GM10248 (cell line): ENCODE data around the gene CRB2.

Source experiments
- CTCF ChIA-PET: fragments of 300-600 bp; sonication (Branson Sonifier 250); formaldehyde crosslinking; extraction: SDS; loops from one replicate; lab custom pipeline; 2021; ENCODE audit warnings: antibody characterized with exemption; lab: Yijun Ruan, JAX
- POLR2A ChIA-PET: fragments of 350-650 bp; sonication (Branson Sonifier 250); formaldehyde crosslinking; extraction: SDS; loops from one replicate; lab custom pipeline; 2020; ENCODE audit warnings: antibody characterized with exemption; lab: Yijun Ruan, JAX
- DNase-seq: peaks from one replicate; pipeline ENCODE4 v3.0.0; 2012; ENCODE audit errors: extremely low spot score
- CTCF ChIP-seq: IDR thresholded peaks from 2 replicates; pipeline ENCODE4 v1.5.1; 2012; ENCODE audit warnings: mild to moderate bottlenecking, low read depth; ENCODE audit errors: extremely low read depth, missing control alignments, control extremely low read depth

CRB2 gene

GRCh38 chr9:123349033-123349432, 7.0 kb upstream of the CRB2 start:
- DNase-seq: no peak
- POLR2A ChIA-PET: no interaction called here
- TF ChIP-seq CTCF: no peak
- CTCF ChIA-PET: interaction anchor here (0.7 to 4.0 kb wide), 36 partner anchors 9 to 1057 kb away, joined by 3 to 65 read pairs (median 6); partner anchors contain the start of genes PDCL and ZBTB6

DNA sequence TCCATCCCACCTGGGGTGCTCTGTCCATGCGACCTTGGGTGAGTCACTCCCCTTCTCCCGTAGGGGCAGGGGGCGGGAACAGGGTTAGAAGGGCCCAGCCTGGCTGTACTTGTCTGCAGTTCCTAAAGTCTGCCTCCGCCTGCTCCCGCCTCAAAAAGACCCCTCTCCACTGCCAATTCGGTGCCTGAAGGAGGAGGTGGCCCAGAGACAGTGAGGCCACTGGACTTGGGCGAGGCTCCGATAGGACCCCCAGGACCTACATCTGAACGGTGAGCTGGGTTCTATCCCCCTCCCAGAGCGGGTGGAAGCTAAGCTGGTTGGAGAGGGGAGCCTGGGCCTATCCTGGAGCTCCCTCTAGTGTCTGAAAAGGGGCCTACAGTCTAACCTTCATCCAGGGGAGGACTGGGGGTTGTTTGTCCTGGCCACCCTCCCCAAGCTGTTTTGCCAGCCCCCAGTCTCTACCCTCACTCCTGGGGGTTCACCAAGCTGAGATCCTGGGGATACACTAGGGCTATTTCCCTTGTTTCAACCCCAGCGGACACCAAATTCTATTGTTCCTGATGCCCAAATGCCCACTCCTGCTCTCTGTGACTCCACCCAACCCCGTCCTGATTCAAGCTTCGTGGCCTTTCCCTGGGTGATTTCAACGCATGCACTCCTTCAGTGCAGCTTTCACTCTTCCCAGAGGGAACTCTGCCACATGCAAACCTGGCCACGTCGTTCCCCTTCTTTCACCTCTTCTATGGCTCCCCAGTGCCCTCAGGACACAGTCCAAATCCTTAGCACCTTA, 6.1 kb upstream of the CRB2 start:
- ChIA-PET CTCF (interaction anchor here (0.7 to 4.0 kb wide), 71 partner anchors 10 to 1085 kb away, joined by 3 to 65 read pairs (median 4); partner anchors contain the start of genes MRRF, PDCL, RBM18 and ZBTB6), POLR2A (interaction anchor here (0.5 kb wide), 1 partner anchor 536 kb away, joined by 3 read pairs; no protein-coding TSS in a partner anchor)
- DNase-seq: peak; percentile 83
- peak; percentile 84 for TF ChIP-seq CTCF

DNA sequence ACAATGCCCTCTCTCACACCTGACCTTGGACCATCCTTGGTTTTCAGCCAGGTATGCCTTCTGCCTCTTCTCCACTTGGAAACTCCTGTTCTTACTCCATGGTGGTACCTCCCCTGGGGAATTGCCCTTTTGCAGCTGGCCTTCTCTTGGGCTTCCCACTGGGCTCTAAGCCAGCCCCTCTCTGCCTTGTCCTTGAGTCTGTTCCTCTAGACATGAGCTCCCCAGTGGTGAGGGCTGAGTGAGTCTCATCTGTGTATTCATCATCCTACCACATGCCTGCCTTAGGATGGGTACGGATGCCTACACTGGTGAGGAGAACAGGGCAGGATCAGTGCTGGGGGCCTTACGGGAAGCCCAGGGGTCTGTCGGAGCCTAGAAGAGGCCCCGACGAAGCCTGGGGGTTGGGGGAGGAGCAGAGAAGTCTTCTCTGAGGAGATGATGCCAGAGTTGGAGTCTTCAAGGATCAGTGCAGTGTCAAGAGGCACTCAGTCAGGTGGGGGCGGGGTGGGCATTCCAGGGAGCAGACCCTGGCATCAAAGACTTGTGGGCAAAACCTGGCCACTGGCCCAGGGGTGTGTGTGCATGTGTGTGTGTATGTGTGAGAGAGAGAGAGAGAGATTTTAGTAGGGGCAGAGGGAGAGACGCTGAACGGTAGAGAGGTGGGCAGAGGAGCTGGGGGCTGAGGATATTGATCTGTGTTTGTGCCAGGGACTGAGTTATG, 5.2 kb upstream of the CRB2 start:
- no peak for TF ChIP-seq CTCF
- DNase-seq: no peak
- ChIA-PET CTCF (interaction anchor here (0.9 to 4.0 kb wide), 48 partner anchors 9 to 1086 kb away, joined by 3 to 65 read pairs (median 5); partner anchors contain the start of genes MRRF, PDCL, RBM18 and ZBTB6), POLR2A (interaction anchor here (0.5 kb wide), 1 partner anchor 537 kb away, joined by 3 read pairs; no protein-coding TSS in a partner anchor)

DNA sequence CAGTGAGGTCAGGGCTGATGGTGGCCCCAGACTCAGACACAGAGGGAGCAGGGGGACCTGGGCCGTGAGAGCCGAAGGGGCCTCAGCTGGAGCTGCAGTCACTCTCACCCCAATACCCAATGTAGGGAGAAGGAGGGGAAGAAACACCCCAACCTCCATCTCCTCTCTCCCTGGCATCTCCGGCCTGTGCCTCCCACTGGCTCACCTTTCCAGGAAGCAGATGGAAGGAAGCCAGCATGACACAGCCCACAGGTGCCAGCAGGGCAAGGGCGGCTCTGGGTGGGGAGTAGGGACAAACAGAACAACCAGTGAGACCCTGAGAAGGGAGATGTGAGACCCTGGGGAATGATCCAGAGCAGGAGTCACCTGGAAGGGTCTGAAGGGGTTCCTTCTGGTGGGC, 3.0 kb upstream of the CRB2 start:
- no peak for TF ChIP-seq CTCF
- ChIA-PET CTCF (interaction anchor here (0.7 to 4.9 kb wide), 12 partner anchors 9 to 854 kb away, joined by 3 to 82 read pairs (median 6); no protein-coding TSS in a partner anchor), POLR2A (no interaction called here)
- DNase-seq: no peak

- ChIA-PET CTCF (interaction anchor here (0.6 to 4.9 kb wide), 31 partner anchors 10 to 879 kb away, joined by 3 to 82 read pairs (median 4); no protein-coding TSS in a partner anchor), POLR2A (no interaction called here)
- peak; percentile 85 for DNase-seq
- TF ChIP-seq CTCF: peak; percentile 76
Observed at GRCh38 chr9:123353984-123354591, 1.9 kb upstream of the CRB2 start.
